ENCODE results near the gene GPR3.

GPR3 gene

DNA sequence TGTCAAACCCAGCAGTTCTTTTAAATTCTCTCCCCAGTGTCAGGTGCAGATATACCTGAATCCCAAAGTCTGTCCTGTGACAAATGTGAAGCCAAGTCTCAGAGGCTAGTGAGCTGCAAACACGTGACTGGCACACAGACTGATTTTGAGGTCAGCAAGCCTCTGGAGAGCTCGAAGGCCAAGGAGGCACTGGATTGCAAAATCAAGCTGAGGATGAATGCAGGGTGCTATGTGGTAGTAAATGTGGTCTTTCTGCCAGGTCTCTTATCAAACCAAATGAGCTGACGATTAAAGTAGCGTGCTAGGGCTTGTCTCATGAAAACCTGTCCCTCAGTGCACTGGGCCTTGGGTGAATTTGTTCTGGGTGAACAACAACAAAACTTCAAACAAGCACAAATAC lies 20.6 kb downstream of the GPR3 start:
- no peak for TF ChIP-seq CTCF (IDR thresholded peaks at IDR 0.05; ENCODE audit: low read depth, low read length)
- no peak for DNase-seq (ENCODE audit: extremely low read depth, low read depth)

- no peak for TF ChIP-seq CTCF (IDR thresholded peaks at IDR 0.05; ENCODE audit: low read depth, low read length)
- DNase-seq (ENCODE audit: extremely low read depth, low read depth): no peak
Measured at GRCh38 chr1:27414091-27414490, 21.7 kb downstream of the GPR3 start.

DNA sequence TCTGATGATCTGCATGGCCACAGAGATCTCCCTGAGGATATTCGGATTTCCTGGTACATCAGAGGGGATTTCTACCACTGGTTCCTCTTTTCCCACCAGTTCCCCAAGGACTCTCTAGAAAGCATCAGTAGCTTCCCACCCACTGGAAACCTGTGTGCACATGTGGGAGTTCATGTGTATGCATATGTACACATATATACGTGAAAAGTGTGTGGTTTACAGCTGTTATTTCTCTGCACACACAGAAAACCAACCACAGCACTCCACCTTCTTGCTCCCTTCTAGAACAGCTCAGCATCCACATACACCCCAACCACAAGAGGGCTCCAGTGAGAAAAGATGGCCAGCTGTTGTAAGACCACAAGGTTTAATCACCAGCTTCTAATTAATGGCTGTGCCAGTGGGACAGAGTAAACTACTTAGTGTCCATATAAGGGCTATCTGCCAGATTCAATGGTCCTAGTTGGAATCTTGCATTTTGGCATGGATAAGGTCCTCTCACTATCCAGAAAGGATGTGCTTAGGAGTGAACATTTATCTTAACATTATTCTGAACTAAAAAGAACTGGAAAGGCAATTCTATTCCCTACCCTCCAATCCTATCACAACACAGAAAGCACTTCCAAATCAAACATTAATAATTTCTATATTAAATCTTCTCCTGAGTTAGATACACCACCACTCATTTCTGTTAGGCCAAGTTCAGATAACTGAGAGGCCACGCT lies 24.1 kb downstream of the GPR3 start:
- DNase-seq (ENCODE audit: extremely low read depth, low read depth): peak; percentile 39
- peak; percentile 70 for TF ChIP-seq CTCF (IDR thresholded peaks at IDR 0.05; ENCODE audit: low read depth, low read length)

- TF ChIP-seq CTCF (IDR thresholded peaks at IDR 0.05; ENCODE audit: low read depth, low read length): no peak
- no peak for DNase-seq (ENCODE audit: extremely low read depth, low read depth)
Measured at GRCh38 chr1:27417713-27418112, 25.3 kb downstream of the GPR3 start.

- no peak for TF ChIP-seq CTCF (IDR thresholded peaks at IDR 0.05; ENCODE audit: low read depth, low read length)
- peak; percentile 68 for DNase-seq (ENCODE audit: extremely low read depth, low read depth)
Measured at GRCh38 chr1:27418326-27419185, 26.1 kb downstream of the GPR3 start.

DNA sequence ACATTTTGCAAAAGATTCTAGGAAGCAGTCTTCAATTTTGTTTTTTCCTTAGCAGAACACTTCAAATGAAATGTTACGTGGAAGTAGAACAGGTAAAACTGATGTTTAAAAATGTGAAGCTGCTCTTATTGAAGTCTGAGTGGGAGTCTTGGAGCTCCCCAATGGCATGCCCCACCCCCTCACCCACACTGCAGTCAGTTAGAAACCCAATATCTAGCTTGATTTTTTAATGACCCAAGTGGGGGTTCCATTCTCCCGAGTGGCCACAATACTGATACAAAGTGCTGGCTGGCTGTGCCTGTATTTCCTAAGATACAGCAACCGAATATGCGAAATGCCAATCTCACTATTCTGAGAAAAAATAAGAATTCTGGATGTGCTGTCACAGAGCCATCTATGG lies 31.3 kb downstream of the GPR3 start:
- TF ChIP-seq CTCF (IDR thresholded peaks at IDR 0.05; ENCODE audit: low read depth, low read length): no peak
- DNase-seq (ENCODE audit: extremely low read depth, low read depth): no peak

GRCh38 chr1:27427329-27427728 lies 34.9 kb downstream of the GPR3 start:
- no peak for DNase-seq (ENCODE audit: extremely low read depth, low read depth)
- TF ChIP-seq CTCF (IDR thresholded peaks at IDR 0.05; ENCODE audit: low read depth, low read length): no peak

Measured in AG09319 (cell line).